Trophoblast cell (in vitro differentiated cells and primary cell): ENCODE measurements around the gene SERPINB8.

Experiments used
- DNase-seq, 2 donors: peaks; one replicate each; pipeline ENCODE4 v3.0.0-alpha.2; 2016
- H2AFZ ChIP-seq: 2 replicates; pipeline ENCODE4 v1.6.1; 2013; ENCODE audit warnings: low read length, moderate library complexity, mild to moderate bottlenecking; ENCODE audit not compliant: insufficient read depth, poor library complexity
- H2AK5ac ChIP-seq: 2 replicates; pipeline ENCODE4 v1.6.1; 2013; ENCODE audit warnings: mild to moderate bottlenecking, low read length
- H2BK120ac ChIP-seq: 2 replicates; pipeline ENCODE4 v1.6.1; 2013; ENCODE audit warnings: low read length, mild to moderate bottlenecking, moderate library complexity; ENCODE audit not compliant: insufficient read depth, poor library complexity
- H2BK12ac ChIP-seq: 2 replicates; pipeline ENCODE4 v1.6.1; 2013; ENCODE audit warnings: mild to moderate bottlenecking, low read length, moderate library complexity
- H2BK5ac ChIP-seq: 2 replicates; pipeline ENCODE4 v1.6.1; 2013; ENCODE audit warnings: low read length, low read depth, moderate library complexity, mild to moderate bottlenecking; ENCODE audit not compliant: poor library complexity
- H3K14ac ChIP-seq: 2 replicates; pipeline ENCODE4 v1.6.1; 2013; ENCODE audit warnings: mild to moderate bottlenecking, low read length
- H3K18ac ChIP-seq: 2 replicates; pipeline ENCODE4 v1.6.1; 2013; ENCODE audit warnings: mild to moderate bottlenecking, low read length
- H3K23ac ChIP-seq: 2 replicates; pipeline ENCODE4 v1.6.1; 2013; ENCODE audit warnings: low read length
- H3K27ac ChIP-seq: 2 replicates; pipeline ENCODE4 v1.5.1; 2013; ENCODE audit warnings: low read depth, mild to moderate bottlenecking, inconsistent platforms, low read length, moderate library complexity
- H3K27me3 ChIP-seq: 2 replicates; pipeline ENCODE4 v1.6.1; 2013; ENCODE audit warnings: inconsistent platforms, mild to moderate bottlenecking, low read length, moderate library complexity; ENCODE audit not compliant: insufficient read depth
- H3K36me3 ChIP-seq, 2 experiments: 1 replicate in 1 of 2; 2 replicates in 1 of 2; pipeline ENCODE4 v1.6.1; 2013; ENCODE audit warnings: low read length in 2 of 2, mild to moderate bottlenecking in 2 of 2, moderate library complexity in 1 of 2; ENCODE audit not compliant: insufficient read depth in 2 of 2, control insufficient read depth in 1 of 2
- H3K4ac ChIP-seq: 2 replicates; pipeline ENCODE4 v1.6.1; 2013; ENCODE audit warnings: low read depth, mild to moderate bottlenecking, low read length, moderate library complexity
- H3K4me1 ChIP-seq, 2 experiments: 1 replicate in 1 of 2; 2 replicates in 1 of 2; pipeline ENCODE4 v1.6.1; 2013; ENCODE audit warnings: low read length in 2 of 2, mild to moderate bottlenecking in 2 of 2, moderate library complexity in 1 of 2; ENCODE audit not compliant: insufficient read depth in 2 of 2, control insufficient read depth in 1 of 2
- H3K4me2 ChIP-seq: 2 replicates; pipeline ENCODE4 v1.6.1; 2013; ENCODE audit warnings: inconsistent platforms, mild to moderate bottlenecking, low read length, moderate library complexity
- H3K4me3 ChIP-seq: 2 replicates; pipeline ENCODE4 v1.5.1; 2013; ENCODE audit warnings: mild to moderate bottlenecking, low read depth, low read length, inconsistent platforms
- H3K79me1 ChIP-seq: one replicate; pipeline ENCODE4 v1.6.1; 2013; ENCODE audit warnings: low read length
- H3K79me2 ChIP-seq: 2 replicates; pipeline ENCODE4 v1.6.1; 2013; ENCODE audit warnings: low read length, mild to moderate bottlenecking; ENCODE audit not compliant: control insufficient read depth, insufficient read depth, poor library complexity
- H3K9ac ChIP-seq: 2 replicates; pipeline ENCODE4 v1.6.1; 2013; ENCODE audit warnings: mild to moderate bottlenecking, low read length
- H3K9me3 ChIP-seq: 2 replicates; pipeline ENCODE4 v1.6.1; 2013; ENCODE audit warnings: low read depth, mild to moderate bottlenecking, control low read depth, inconsistent platforms, low read length; ENCODE audit not compliant: insufficient read depth
- H4K12ac ChIP-seq: 2 replicates; pipeline ENCODE4 v1.6.1; 2013; ENCODE audit warnings: low read depth, mild to moderate bottlenecking, low read length, moderate library complexity
- H4K8ac ChIP-seq: 2 replicates; pipeline ENCODE4 v1.6.1; 2013; ENCODE audit warnings: low read depth, mild to moderate bottlenecking, low read length, moderate library complexity
- H4K91ac ChIP-seq: one replicate; pipeline ENCODE4 v1.6.1; 2013; ENCODE audit warnings: low read depth, mild to moderate bottlenecking, low read length, moderate library complexity
- WGBS: extraction: QIAGEN DNeasy Blood & Tissue Kit; methylation state at CpG from one replicate; pipeline ENCODE4 v1.1.7; 2013; ENCODE audit warnings: missing lambda C conversion rate; ENCODE audit not compliant: insufficient read length, insufficient coverage; ENCODE audit errors: extremely low coverage; 5-methylcytosine and 5-hydroxymethylcytosine counted together

The SERPINB8 gene

GRCh38 chr18:63997041-63997440 lies 27.2 kb downstream of the SERPINB8 start:
- H3K23ac ChIP-seq, result no peak overlapping the region
- no peaks in the 10 kb centered on the region for H3K79me2 ChIP-seq
- H4K12ac ChIP-seq, result no peak overlapping the region
- H3K27me3 ChIP-seq, result no peaks in the 10 kb centered on the region
- no peak overlapping the region for H3K4ac ChIP-seq
- H3K79me1 ChIP-seq, result no peaks in the 10 kb centered on the region
- WGBS, result no CpG with 5 or more reads among the region's 4 CpGs
- H3K4me3 ChIP-seq, result no peak overlapping the region
- H3K18ac ChIP-seq, result no peak overlapping the region
- H3K36me3 ChIP-seq, result no peaks in the 10 kb centered on the region
- no peak for DNase-seq
- H2BK5ac ChIP-seq, result no peak overlapping the region
- no peak overlapping the region for H3K9ac ChIP-seq
- H4K91ac ChIP-seq, result no peak overlapping the region
- no peak overlapping the region for H2BK12ac ChIP-seq
- H3K9me3 ChIP-seq, result peaks cover 5% of the 10 kb centered on the region
- no peak overlapping the region for H4K8ac ChIP-seq
- no peak overlapping the region for H3K14ac ChIP-seq
- no peak overlapping the region for H2BK120ac ChIP-seq
- H3K4me2 ChIP-seq, result no peak overlapping the region
- H2AK5ac ChIP-seq, result no peak overlapping the region
- no peak overlapping the region for H3K27ac ChIP-seq
- H2AFZ ChIP-seq, result no peak overlapping the region
- peaks cover 0 to 3% of the 10 kb centered on the region in 2 experiments for H3K4me1 ChIP-seq

GRCh38 chr18:63997606-63998005 lies 27.7 kb downstream of the SERPINB8 start:
- no peak overlapping the region for H3K27ac ChIP-seq
- no peak overlapping the region for H4K91ac ChIP-seq
- H3K4me2 ChIP-seq, result no peak overlapping the region
- H3K9me3 ChIP-seq, result peaks cover 5% of the 10 kb centered on the region
- no peak overlapping the region for H2BK120ac ChIP-seq
- H3K4me3 ChIP-seq, result no peak overlapping the region
- no peak overlapping the region for H3K18ac ChIP-seq
- no peaks in the 10 kb centered on the region for H3K79me1 ChIP-seq
- no peak overlapping the region for H4K12ac ChIP-seq
- no peaks in the 10 kb centered on the region for H3K36me3 ChIP-seq
- DNase-seq, result no peak
- H2AFZ ChIP-seq, result no peak overlapping the region
- WGBS, result no CpG with 5 or more reads among the region's 2 CpGs
- H4K8ac ChIP-seq, result no peak overlapping the region
- H3K14ac ChIP-seq, result no peak overlapping the region
- H3K27me3 ChIP-seq, result no peaks in the 10 kb centered on the region
- H3K9ac ChIP-seq, result no peak overlapping the region
- peaks cover 0 to 3% of the 10 kb centered on the region in 2 experiments for H3K4me1 ChIP-seq
- H3K4ac ChIP-seq, result no peak overlapping the region
- H3K79me2 ChIP-seq, result no peaks in the 10 kb centered on the region
- no peak overlapping the region for H2AK5ac ChIP-seq
- H3K23ac ChIP-seq, result no peak overlapping the region
- no peak overlapping the region for H2BK12ac ChIP-seq
- H2BK5ac ChIP-seq, result no peak overlapping the region

GRCh38 chr18:63999871-64000270 lies 30.0 kb downstream of the SERPINB8 start:
- Histone ChIP-seq H3K36me3 (no peaks in the 10 kb centered on the region), H3K79me1 (no peaks in the 10 kb centered on the region), H3K14ac (no peak overlapping the region), H2AK5ac (no peak overlapping the region), H3K27ac (no peak overlapping the region), H3K23ac (no peak overlapping the region), H4K8ac (no peak overlapping the region), H3K4me3 (no peak overlapping the region), H2AFZ (no peak overlapping the region), H4K12ac (no peak overlapping the region), H3K18ac (no peak overlapping the region), H2BK5ac (no peak overlapping the region), H3K9ac (no peak overlapping the region), H4K91ac (no peak overlapping the region), H3K79me2 (no peaks in the 10 kb centered on the region), H3K9me3 (peaks cover 5% of the 10 kb centered on the region), H3K27me3 (no peaks in the 10 kb centered on the region), H2BK120ac (no peak overlapping the region), H3K4ac (no peak overlapping the region), H2BK12ac (no peak overlapping the region), H3K4me1 (no peaks in the 10 kb centered on the region), H3K4me2 (no peak overlapping the region)
- no peak for DNase-seq
- no CpG with 5 or more reads among the region's 2 CpGs for WGBS

GRCh38 chr18:64002581-64002980 lies 32.7 kb downstream of the SERPINB8 start:
- Histone ChIP-seq H3K9me3 (no peaks in the 10 kb centered on the region), H3K36me3 (no peaks in the 10 kb centered on the region), H3K18ac (no peak overlapping the region), H3K79me2 (no peaks in the 10 kb centered on the region), H2BK5ac (no peak overlapping the region), H2AK5ac (no peak overlapping the region), H3K14ac (no peak overlapping the region), H2AFZ (no peak overlapping the region), H3K9ac (no peak overlapping the region), H4K91ac (no peak overlapping the region), H2BK120ac (no peak overlapping the region), H3K27me3 (no peaks in the 10 kb centered on the region), H3K4ac (no peak overlapping the region), H3K79me1 (no peaks in the 10 kb centered on the region), H2BK12ac (no peak overlapping the region), H3K4me3 (no peak overlapping the region), H4K8ac (no peak overlapping the region), H3K4me2 (no peak overlapping the region), H4K12ac (no peak overlapping the region), H3K27ac (no peak overlapping the region), H3K4me1 (no peaks in the 10 kb centered on the region), H3K23ac (no peak overlapping the region)
- DNase-seq, result no peak
- no CpG with 5 or more reads among the region's 41 CpGs for whole genome bisulfite sequencing
